ENCODE data around the gene SHISA2.
"Not testable (repeated sequence)": the region's sequence is repeated elsewhere in the genome, so short reads cannot be mapped to it uniquely, and the experiment has no call there.

SHISA2 gene

DNA sequence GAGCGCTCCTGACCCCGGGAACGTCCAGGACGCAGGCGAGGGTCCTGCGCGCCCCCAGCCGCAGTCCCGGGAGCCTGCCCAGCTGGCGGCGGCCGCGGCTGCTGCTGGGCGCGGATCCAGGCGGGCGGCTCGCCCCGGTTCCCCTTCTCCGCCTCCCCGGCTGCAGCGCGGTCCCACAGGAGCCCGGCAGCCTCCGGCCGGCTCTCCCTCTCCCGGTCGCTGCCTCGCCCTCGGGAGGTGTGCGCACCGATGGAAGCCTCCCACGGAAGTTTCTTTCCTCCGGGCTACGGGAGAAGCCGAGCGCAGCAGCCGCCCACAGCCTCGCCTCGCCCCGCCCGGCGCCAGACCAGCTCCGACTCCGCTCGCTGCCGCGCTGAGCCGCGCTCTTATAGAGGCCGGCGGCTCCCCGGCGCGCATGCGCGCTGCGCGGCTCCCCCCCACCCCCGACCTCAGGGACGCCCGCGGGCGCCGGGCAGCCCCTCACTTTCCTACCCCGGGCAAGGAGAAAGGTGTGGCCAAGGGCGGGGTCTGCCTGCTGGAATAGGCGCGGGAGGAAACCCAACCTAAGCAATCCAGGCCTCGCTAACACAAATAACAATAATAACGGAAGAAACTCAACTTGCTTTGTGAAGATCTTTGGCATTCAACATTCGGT is at the start of gene SHISA2:
TSS of gene SHISA2 (minus strand) at position 360 of the 655 bp plus-strand sequence. CDS start 1,041 bp downstream, outside the sequence.
- DNase-seq (ENCODE audit: low read depth in 2 of 2): peak in 1 of 2 donors; percentile 53

- no peak for DNase-seq (ENCODE audit: low read depth in 2 of 2)
Measured at GRCh38 chr13:26095846-26096610, 44.2 kb upstream of the SHISA2 start.

DNA sequence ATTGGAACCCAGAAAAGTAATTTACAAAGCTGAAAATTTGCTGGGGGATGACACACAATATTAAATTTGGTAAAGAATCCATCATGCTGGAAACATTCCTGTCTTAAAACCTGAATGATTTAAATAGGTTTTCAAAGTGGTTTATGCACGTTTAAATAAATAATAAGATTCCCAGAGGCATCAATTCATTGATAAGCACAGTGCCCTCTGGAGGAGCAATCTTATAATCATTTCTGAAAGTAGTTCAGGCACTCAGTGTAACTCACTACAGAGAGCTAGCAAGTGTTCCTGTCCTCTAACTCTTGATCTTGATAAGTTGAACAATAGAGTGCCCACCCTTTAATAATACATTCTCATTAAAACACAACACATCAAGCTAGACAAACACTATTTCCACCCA is 43.5 kb upstream of the SHISA2 start:
- no peak for DNase-seq (ENCODE audit: low read depth in 2 of 2)

DNA sequence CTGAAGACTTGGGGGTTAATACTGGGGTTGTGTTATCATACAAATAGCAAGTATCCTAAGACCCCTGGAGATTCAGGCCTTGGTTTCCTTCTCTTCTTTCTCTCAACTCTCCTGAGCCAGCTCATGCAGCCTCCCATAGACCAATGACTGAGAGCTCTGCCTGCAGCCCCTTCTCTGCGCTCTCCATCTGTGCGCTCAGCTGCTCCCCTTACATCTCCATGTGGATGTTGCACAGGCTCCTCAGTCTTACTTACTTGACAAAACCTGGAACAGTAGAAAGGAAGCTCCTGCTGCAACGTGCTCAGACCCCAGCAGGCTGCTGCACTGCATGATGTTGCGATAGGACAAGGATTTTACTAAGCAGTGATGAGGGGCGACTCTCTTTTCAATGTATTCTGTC is 25.0 kb upstream of the SHISA2 start:
- not testable (repeated sequence) for DNase-seq (ENCODE audit: low read depth in 2 of 2)

GRCh38 chr13:26075498-26075897 is 23.7 kb upstream of the SHISA2 start:
- DNase-seq (ENCODE audit: low read depth in 2 of 2): no peak

DNA sequence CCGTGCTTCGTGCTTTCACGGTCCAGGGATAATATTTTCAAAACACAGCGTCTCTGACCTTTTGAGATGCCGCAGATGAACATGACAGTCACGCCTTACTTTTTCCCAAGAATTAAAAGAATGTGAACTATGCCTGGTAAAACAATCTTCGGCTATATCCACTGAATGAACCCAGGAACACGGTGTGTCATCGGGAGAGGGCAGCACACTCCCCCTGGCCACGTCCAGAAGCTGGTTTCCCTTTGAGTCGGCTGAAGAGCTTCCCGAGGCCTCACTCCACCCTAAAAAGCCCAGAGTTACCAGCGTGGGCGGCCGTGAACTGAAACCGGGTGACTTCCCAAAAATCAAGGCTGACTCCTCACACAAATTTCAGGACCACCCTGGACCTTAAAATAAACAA is 22.9 kb upstream of the SHISA2 start:
- no peak for DNase-seq (ENCODE audit: low read depth in 2 of 2)

GRCh38 chr13:26072335-26072734 is 20.5 kb upstream of the SHISA2 start:
- not testable (repeated sequence) for DNase-seq (ENCODE audit: low read depth in 2 of 2)

DNA sequence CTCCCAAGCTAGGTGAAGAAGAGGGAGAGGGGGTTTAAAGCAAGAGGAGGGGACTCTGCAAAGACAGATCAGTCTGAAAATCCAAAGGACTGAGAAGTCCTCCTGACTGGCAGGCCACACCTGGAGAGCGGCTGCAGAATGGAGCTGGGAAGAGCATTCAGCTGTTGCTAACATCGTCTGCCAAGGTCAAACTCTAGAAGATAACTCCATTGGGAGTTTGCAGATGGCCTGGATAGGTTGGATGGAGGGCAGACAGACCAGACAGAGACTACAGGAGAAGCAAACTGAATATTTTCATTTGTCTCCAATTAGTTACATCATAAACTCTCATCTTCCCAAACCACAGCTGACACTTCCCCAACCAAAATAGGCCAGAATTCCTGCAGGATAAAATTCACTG is 19.9 kb upstream of the SHISA2 start:
- no peak for DNase-seq (ENCODE audit: low read depth in 2 of 2)

DNA sequence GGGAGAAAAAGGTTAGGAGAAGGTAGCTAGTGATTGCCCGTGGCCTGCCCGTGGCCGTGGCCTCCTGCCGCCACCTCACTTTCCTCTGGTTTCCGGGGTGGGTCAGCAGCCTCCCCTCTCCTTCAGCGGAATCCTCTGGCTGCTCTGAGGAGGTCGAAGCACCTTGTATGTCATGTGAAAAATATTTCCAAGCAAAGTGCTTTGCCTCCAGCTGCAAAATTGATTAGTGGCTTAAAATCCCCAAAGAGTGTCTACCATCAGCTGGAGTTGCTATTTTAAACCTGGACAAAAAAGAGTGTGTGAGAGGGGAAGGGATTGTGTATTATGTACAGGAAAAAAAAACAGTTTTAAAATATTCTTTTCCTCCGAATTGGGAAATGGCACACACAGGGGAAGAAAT is 17.8 kb upstream of the SHISA2 start:
- DNase-seq (ENCODE audit: low read depth in 2 of 2): not testable (repeated sequence)

GRCh38 chr13:26068372-26068771 is 16.6 kb upstream of the SHISA2 start:
- not testable (repeated sequence) for DNase-seq (ENCODE audit: low read depth in 2 of 2)

- DNase-seq (ENCODE audit: low read depth in 2 of 2): no peak
Measured at GRCh38 chr13:26067601-26068000, 15.8 kb upstream of the SHISA2 start.

GRCh38 chr13:26066492-26066891 is 14.7 kb upstream of the SHISA2 start:
- DNase-seq (ENCODE audit: low read depth in 2 of 2): not testable (repeated sequence)

DNA sequence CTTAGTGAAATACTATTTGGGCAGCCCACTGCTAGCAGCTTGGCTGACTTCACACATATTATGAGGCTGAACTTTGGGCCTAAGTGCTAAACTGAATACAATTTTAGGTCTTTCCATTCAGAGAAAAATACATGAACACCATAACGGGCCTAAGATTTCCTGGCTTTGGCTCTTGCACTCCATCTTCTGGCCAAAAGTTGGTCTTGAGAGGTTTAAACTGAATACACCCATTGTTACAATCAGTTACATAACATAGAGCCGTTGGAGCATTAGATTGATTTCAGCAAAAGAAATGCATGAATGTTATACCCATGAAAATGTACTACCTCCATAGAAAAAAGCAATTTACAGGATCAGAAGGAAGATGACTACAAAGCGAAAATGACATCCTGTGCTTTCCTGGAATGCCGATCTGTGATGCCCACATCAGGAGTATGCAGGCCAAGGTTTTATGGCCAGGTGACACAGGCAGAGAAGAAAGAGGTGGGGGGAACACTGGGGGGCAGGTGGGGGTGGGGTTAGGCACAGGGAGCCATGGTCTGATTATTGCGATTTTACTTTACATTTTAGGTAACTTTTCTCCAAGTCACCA is 11.1 kb upstream of the SHISA2 start:
- DNase-seq (ENCODE audit: low read depth in 2 of 2): no peak

DNA sequence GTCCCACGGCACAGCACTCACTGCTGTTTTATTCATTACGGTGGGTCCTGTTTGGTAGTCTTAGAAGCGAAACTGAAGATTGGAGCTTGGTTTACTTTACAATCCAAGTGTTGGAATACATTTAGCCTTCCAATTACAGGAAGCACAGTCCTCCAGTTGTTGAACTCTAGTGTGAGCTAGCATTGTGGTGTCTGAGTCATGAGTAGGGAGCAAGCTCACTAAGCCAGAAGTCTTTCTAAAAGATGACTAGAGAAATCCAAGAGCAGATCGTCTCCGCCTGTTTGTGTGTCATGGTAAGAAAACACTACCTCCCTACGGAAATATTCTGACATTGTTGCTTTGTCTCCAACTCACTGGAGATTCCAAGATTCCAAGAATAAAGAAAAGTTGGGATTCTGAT is 10.1 kb upstream of the SHISA2 start:
- no peak for DNase-seq (ENCODE audit: low read depth in 2 of 2)

GRCh38 chr13:26061256-26061655 is 9.4 kb upstream of the SHISA2 start:
- no peak for DNase-seq (ENCODE audit: low read depth in 2 of 2)

DNA sequence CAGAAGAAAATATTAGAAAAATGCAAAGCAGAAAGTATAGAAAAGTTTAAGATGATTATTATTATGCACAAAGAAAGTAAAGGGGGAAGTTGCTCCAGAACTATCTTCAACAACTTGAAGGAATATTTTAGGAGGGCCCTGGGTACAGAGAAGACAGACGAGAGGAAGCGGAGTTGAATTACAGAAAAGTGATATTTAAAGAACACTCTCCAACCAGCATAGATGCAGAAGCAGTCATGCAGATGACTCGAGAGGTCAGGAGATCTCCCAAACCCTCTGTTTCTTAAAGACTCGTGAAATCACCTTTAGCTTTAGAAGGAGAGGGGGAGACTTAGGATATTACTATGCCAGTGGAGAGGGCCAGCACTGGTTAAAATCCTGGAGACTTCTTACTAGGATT is 8.5 kb upstream of the SHISA2 start:
- no peak for DNase-seq (ENCODE audit: low read depth in 2 of 2)

- DNase-seq (ENCODE audit: low read depth in 2 of 2): no peak
Measured at GRCh38 chr13:26058704-26059103, 6.9 kb upstream of the SHISA2 start.

DNA sequence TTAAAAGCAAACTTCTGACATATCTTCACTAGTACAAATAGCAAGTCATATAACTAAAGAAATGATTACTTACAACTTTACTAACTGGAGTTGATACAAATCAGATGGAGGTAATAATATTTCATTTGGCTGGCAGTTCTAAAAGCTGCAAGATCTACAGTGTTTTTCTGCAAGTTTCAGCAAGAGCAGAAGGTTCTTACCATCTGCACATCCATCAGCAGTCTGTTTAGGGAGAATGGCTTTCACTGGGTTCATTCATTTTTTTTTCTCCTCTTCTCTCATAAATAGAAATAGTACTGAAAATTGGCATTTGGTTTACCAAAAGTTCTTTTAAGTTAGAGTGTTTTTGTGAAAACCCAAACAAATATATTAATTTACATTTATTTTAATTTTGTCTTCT is 3.1 kb upstream of the SHISA2 start:
- no peak for DNase-seq (ENCODE audit: low read depth in 2 of 2)

GRCh38 chr13:26053418-26053980 is 1.7 kb upstream of the SHISA2 start:
- DNase-seq (ENCODE audit: low read depth in 2 of 2): no peak

- no peak for DNase-seq (ENCODE audit: low read depth in 2 of 2)
Measured at GRCh38 chr13:26052337-26052736, 521 bp upstream of the SHISA2 start.

DNA sequence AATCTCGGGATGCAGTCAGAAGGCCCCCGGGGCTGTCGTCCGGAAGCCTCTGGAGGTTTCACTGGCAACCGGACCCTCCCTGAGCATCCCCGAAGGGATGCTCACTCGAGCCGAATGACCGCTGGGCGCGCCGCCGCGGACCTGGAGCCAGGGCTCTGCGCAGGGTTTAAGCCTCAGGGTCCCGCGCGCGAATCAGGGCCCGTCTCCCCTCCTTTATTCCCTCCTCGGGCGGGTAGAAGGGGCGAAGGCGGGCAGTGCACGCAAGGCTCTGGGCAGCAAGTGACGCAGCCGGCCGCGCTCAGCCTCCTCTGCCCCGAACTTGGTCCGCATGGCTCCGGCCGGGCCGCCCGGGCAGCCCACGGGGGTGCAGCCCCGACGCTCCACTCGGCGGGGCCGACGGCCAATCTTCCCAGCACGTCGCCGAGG is 572 bp downstream of the SHISA2 start:
- no peak for DNase-seq (ENCODE audit: low read depth in 2 of 2)

DNA sequence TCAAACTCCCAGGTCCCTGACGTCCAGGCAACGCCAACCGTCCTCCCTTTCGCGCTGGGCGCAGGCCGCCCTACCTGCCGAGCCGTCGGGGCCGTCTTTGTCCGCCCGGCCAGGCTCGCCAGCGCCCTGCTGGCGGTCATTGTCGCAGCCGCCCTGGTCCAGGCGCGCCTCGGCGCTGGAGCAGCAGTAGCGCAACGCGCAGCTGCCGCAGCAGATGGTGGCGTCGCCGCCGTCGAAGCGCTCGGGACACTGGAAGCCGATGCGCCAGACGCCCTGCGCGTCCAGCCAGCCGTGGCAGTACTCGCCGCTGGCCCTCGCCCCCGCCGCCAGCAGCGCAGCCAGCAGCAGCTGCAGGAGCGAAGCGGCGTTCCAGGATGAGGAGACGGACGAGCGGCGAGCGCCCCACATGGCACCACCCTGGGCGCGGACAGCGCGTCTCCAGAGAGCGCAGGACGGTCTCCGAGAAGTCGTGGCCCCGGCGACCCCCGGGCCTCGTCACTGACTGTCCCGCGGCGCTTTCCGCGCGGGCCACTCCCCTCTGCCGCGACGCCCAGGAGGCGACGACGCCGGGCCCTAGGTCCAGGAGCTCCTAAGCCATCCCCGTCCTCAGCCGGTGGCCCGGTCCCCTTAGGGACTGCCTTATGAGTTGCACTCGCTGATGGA is 1.1 kb downstream of the SHISA2 start:
- DNase-seq (ENCODE audit: low read depth in 2 of 2): no peak
